ENCODE measurements around the gene HK3. TPM values are rescaled to one million over a fixed set of nuclear protein-coding genes. Genes with fewer than 3 reads are reported as not detected.

The HK3 gene
- polyA plus RNA-seq, 2 of the 4 experiments (the other 2 are of a cell fraction) = 0.04 to 0.12 TPM

DNA sequence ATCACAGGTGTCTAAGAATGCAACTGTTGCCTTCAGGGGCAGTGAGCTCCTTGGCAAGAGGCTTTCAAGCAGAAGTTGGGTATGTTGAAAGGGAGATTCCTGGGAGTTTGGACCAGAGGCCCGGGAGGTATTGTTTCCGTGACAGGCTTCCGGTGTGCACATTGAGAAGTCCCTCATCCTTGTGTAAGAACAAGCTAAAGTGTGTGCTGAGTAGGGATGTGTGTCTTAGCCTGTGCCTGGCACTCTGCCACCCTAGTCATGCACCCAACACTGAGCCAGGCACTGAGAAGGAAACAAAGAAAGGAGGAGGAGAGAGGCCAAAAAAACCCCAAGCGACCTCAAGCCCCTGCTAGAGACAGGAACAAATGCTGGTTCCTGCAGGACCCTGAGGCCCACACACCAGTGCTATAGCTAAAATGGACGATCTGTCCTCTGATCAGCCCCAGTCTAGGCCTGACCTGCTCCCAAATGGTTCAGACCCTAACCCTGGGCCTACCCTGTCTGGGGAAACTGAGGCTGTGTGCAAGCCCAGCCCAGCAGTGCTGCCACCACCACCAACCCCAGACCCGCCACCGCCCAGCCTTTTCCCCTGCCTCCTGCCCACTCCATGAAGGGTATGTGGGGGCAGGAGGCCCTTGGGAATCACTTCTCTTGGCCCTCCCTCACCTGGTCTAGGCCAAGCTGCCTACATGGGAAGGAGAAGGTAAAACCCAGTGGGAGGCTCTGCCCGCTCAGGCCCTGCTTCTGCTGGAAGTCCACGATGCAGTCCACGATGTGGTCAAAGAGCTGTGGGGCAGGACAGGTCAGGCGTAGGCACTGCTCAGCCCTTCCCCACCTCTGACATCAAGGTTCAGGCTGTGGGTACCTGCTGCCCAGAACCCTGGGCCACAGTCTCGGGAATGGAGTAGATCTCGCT, 12.6 kb downstream of the HK3 start:
- POLR2A ChIA-PET = no interaction called here
- H3K4me1 ChIP-seq = no peaks in the 10 kb centered on the region
- WGBS (ENCODE audit: missing lambda C conversion rate) = 66% methylated on average over 11 of the region's 13 CpGs
- H3K4me2 ChIP-seq = no peak overlapping the region
- no peak overlapping the region for H3K4me3 ChIP-seq
- TF ChIP-seq, protein P1, sequence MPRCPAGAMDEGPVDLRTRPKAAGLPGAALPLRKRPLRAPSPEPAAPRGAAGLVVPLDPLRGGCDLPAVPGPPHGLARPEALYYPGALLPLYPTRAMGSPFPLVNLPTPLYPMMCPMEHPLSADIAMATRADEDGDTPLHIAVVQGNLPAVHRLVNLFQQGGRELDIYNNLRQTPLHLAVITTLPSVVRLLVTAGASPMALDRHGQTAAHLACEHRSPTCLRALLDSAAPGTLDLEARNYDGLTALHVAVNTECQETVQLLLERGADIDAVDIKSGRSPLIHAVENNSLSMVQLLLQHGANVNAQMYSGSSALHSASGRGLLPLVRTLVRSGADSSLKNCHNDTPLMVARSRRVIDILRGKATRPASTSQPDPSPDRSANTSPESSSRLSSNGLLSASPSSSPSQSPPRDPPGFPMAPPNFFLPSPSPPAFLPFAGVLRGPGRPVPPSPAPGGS (IDR thresholded peaks at IDR 0.05) = no peak
- no peak for TF ChIP-seq RNF2 (IDR thresholded peaks at IDR 0.05; ENCODE audit: borderline replicate concordance, low read depth)
- no peak for TF ChIP-seq HEYL (CRISPR knock-in tag; IDR thresholded peaks at IDR 0.05)
- no peak for TF ChIP-seq HOXB5 (CRISPR knock-in tag; IDR thresholded peaks at IDR 0.05)
- no peak for TF ChIP-seq GATA3 (IDR thresholded peaks at IDR 0.05; ENCODE audit: borderline replicate concordance)
- TF ChIP-seq MYC (IDR thresholded peaks at IDR 0.05; ENCODE audit: borderline replicate concordance, low read length) = no peak
- TF ChIP-seq, protein P2, sequence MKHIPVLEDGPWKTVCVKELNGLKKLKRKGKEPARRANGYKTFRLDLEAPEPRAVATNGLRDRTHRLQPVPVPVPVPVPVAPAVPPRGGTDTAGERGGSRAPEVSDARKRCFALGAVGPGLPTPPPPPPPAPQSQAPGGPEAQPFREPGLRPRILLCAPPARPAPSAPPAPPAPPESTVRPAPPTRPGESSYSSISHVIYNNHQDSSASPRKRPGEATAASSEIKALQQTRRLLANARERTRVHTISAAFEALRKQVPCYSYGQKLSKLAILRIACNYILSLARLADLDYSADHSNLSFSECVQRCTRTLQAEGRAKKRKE (CRISPR knock-in tag; IDR thresholded peaks at IDR 0.05; ENCODE audit: low read depth) = no peak
- no peak for TF ChIP-seq FOSL2 (IDR thresholded peaks at IDR 0.05)
- TF ChIP-seq FOSL2 (CRISPR knock-in tag; IDR thresholded peaks at IDR 0.05) = no peak
- TF ChIP-seq NPAS2 (CRISPR knock-in tag; IDR thresholded peaks at IDR 0.05; ENCODE audit: borderline replicate concordance) = no peak
- TF ChIP-seq SMC3 (IDR thresholded peaks at IDR 0.05) = no peak
- no peak for TF ChIP-seq HOXB13 (CRISPR knock-in tag; IDR thresholded peaks at IDR 0.05; ENCODE audit: low read depth)
- H3K9me3 ChIP-seq = no peaks in the 10 kb centered on the region
- CTCF ChIA-PET = interaction anchor here (0.7 to 1.6 kb wide), 3 partner anchors 225 to 307 kb away, joined by 3 to 7 read pairs (median 4); no protein-coding TSS in a partner anchor
- DNase-seq (ENCODE audit: low read depth in 1 of 2, low spot score in 1 of 2) = no peak
- no peak for ATAC-seq
- FAIRE-seq = no peak
- H3K27ac ChIP-seq = no peak overlapping the region

DNA sequence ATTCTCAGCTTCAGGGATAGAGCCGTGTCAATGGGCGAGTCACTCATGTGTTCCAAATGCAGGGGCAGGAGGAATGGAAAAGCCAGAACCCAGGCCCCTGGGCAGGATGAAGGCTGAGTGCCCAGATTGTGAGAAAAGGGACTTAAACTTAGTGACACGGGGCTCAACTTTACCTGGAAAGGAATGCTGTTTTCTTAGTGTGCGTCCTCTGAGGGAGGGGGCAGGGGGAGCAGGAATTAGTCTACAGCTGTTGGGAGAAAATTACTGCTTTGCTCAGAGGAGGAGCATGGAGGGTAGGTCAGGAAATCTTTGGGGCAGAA, 14.6 kb downstream of the HK3 start:
- no peaks in the 10 kb centered on the region for H3K4me1 ChIP-seq
- DNase-seq (ENCODE audit: low read depth in 1 of 2, low spot score in 1 of 2) = no peak
- WGBS (ENCODE audit: missing lambda C conversion rate) = 50% methylated on average over 4 of the region's 4 CpGs
- no peaks in the 10 kb centered on the region for H3K9me3 ChIP-seq
- no peak overlapping the region for H3K4me2 ChIP-seq
- CTCF ChIA-PET = interaction anchor here (0.7 to 1.4 kb wide), 3 partner anchors 14 to 19 kb away, joined by 3 read pairs; partner anchors contain the start of gene HK3
- TF ChIP-seq HEYL (CRISPR knock-in tag; IDR thresholded peaks at IDR 0.05) (no peak), CEBPB (IDR thresholded peaks at IDR 0.05) (no peak), NR3C1 (IDR thresholded peaks at IDR 0.05) (no peak), FOXS1 (CRISPR knock-in tag; IDR thresholded peaks at IDR 0.05) (no peak), EP300 (IDR thresholded peaks at IDR 0.05) (no peak)
- TF ChIP-seq, protein P3, sequence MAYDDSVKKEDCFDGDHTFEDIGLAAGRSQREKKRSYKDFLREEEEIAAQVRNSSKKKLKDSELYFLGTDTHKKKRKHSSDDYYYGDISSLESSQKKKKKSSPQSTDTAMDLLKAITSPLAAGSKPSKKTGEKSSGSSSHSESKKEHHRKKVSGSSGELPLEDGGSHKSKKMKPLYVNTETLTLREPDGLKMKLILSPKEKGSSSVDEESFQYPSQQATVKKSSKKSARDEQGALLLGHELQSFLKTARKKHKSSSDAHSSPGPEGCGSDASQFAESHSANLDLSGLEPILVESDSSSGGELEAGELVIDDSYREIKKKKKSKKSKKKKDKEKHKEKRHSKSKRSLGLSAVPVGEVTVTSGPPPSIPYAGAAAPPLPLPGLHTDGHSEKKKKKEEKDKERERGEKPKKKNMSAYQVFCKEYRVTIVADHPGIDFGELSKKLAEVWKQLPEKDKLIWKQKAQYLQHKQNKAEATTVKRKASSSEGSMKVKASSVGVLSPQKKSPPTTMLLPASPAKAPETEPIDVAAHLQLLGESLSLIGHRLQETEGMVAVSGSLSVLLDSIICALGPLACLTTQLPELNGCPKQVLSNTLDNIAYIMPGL (CRISPR knock-in tag; IDR thresholded peaks at IDR 0.05; ENCODE audit: borderline replicate concordance) = no peak
- FAIRE-seq = no peak
- H3K4me3 ChIP-seq = no peak overlapping the region
- POLR2A ChIA-PET = no interaction called here
- no peak for ATAC-seq
- no peak overlapping the region for H3K27ac ChIP-seq
